CD4-positive, alpha-beta T cell treated with Interleukin-12 subunit alpha and Interleukin-12 subunit beta, for 1 hour (primary cell): ENCODE measurements around the gene GTPBP2.

Experiments used
- DNase-seq: peaks from one replicate; pipeline ENCODE4 v3.0.0-alpha.2; 2020

Gene GTPBP2

GRCh38 chr6:43575772-43576551 lies 53.1 kb downstream of the GTPBP2 start, which contains the start of the genes POLH and XPO5:
Gene POLH, plus strand, starts transcription at chr6:43576185. Its CDS starts 6,135 bp downstream, at chr6:43582320.
Gene XPO5, minus strand, starts transcription at chr6:43576038. Its CDS starts 174 bp downstream, at chr6:43575864.
- peak; percentile 93 for DNase-seq

- DNase-seq, result no peak
Measured at GRCh38 chr6:43575105-43575771, 53.8 kb downstream of the GTPBP2 start.

- DNase-seq, result no peak
Measured at GRCh38 chr6:43572015-43572414, 57.0 kb downstream of the GTPBP2 start.

GRCh38 chr6:43570876-43571441 lies 58.1 kb downstream of the GTPBP2 start:
- no peak for DNase-seq
